WTC11 (cell line): ENCODE results near the gene SNRPA.

Experiments
- CTCF ChIP-seq: fragments of 200-600 bp; IDR thresholded peaks from 2 replicates; pipeline ENCODE4 v1.8.0; 2022; ENCODE audit warnings: antibody characterized with exemption
- KAT7 ChIP-seq: sonication (generic); formaldehyde crosslinking; IDR thresholded peaks from 2 replicates; pipeline ENCODE4 v1.8.1; 2023; ENCODE audit warnings: missing genetic modification reagents, mild to moderate bottlenecking, borderline replicate concordance
- SP1 ChIP-seq: sonication (generic); formaldehyde crosslinking; conservative IDR thresholded peaks from 2 replicates; pipeline ENCODE4 v1.8.1; 2022; ENCODE audit warnings: missing genetic modification reagents
- TEAD1 ChIP-seq: sonication (generic); formaldehyde crosslinking; IDR thresholded peaks from 2 replicates; pipeline ENCODE4 v1.8.0; 2022; ENCODE audit warnings: mild to moderate bottlenecking, missing genetic modification reagents
- TP53 ChIP-seq: sonication (generic); formaldehyde crosslinking; IDR thresholded peaks from 2 replicates; pipeline ENCODE4 v1.8.1; 2023; ENCODE audit warnings: mild to moderate bottlenecking, missing genetic modification reagents

- TF ChIP-seq SP1 (CRISPR knock-in tag) (no peak), CTCF (no peak), KAT7 (CRISPR knock-in tag) (no peak), TP53 (CRISPR knock-in tag) (no peak), TEAD1 (CRISPR knock-in tag) (no peak)
Observed at GRCh38 chr19:40762754-40763470, 11.9 kb downstream of the SNRPA start.
